Endothelial cell of hepatic sinusoid (primary cell): ENCODE data around the gene NFATC1.

Experiments
- in situ Hi-C: cut with HindIII; loops from 2 replicates; pipeline ENCODE4 v1.10.0; 2017; ENCODE audit warnings: low sequenced_read_pairs

The NFATC1 gene

DNA sequence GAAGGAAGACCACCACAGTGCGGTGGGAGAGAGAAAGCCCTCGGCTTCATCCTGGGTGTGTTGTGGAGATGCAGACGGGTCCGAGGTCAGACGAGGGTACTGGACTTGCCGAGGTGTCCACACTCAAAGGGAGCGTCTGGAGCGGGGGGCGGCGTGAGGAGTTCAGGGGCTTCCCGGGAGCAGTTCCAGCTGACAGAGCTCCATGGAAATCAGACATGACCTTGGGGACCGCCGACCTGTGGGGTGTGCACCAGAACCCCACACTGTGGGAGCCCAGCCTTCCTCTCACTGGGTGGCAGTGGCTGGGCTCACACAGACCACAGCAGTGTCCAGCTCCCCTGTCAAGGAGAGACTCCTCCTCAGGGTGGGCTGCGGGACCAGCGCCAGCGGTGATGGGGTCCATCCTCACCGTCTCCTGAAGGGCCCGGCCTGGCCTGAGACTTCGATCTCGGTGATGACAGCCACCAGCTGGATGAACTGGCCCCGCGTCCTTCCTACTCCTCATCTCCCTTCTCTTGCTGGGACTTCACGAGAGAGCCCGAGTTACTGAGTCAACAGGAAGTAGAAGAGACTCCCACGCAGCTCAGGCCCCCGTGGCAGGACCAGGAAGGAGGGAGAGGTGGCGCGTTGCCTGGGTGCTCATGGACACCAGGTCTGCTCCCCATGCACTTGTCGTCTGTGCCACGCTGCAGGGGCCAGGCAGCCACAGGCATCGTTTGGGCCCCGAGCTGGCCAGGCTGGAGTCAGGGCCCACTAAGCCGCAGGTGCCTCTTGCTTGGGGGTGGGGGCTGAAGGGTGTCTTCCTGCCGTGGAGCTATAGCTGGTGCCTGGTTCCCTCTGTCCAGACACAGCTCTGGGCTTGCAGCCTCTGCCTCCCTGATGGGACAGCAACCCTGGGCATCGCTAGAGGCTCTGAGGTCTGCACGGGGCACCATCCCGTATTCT, 182.0 kb downstream of the NFATC1 start:
- in situ Hi-C loops: no loop called here

DNA sequence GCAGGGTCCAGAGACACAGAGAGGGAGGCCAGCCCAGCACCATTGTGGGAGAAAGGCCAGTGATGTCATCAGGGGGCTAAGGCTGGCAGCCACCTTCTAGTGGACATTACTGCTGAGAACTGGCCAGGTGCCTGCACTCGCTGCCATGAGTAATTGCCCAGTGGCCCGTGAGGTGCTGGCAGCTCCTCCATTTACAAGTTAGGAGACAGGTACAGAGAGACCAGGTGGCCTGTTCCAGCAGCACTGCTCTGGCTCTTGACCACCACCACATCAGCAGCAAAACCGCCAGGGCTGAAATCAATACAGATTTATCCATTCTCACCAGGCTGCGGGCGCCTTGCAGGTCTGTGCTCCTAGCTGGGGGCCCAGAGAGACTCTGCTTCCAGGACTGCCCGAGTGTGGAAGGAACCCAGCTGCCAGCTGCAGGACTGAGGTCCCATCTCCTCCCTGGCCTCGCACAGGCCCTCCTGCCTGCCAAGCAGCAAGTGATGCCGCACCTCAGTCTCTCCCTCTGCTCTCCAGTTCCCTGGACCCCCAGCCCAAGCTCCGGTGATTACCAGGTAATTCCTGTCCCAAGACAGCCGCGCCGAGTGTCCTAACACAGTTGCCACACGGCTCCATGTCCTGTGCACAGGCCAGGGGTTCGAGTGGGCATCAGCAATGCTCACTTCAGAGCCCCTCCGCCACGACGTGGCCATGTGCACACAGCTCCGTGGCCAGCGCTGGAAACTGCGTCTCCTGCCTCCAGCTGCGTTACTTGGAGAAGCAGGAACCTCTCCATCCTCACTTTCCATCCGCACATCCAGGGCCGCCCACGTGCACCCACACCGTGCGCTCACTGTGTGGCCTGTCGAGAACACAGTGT, 182.9 kb downstream of the NFATC1 start:
- in situ Hi-C loops: no loop called here
